ENCODE data around the gene MDP1.

DNA sequence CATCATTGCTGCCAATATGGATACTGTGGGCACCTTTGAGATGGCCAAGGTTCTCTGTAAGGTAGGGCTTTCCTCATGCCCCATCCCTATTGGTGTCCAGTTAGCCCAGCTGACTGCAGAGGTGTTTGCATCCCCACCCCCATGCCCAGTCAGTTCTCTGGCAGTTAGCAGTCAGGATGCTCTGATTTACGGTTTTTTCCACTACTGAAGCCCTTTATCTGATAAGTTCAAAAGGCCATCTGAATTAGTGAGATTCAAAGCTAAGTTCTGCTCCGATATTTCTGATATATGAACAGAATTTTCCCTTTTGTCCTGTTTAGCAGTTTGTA, 17.6 kb upstream of the MDP1 start:
- TF ChIP-seq POLR2A (IDR thresholded peaks at IDR 0.05; ENCODE audit: low read depth, low read length) = no peak
- no peak for TF ChIP-seq POLR2AphosphoS5 (IDR thresholded peaks at IDR 0.05; ENCODE audit: low read depth, low read length)

Measured in GM12892 (cell line).